ENCODE data around the gene CLEC2L. TPM values are rescaled to one million over a fixed set of nuclear protein-coding genes. Genes with fewer than 3 reads are reported as not detected.

CLEC2L gene
- not detected for total RNA-seq

DNA sequence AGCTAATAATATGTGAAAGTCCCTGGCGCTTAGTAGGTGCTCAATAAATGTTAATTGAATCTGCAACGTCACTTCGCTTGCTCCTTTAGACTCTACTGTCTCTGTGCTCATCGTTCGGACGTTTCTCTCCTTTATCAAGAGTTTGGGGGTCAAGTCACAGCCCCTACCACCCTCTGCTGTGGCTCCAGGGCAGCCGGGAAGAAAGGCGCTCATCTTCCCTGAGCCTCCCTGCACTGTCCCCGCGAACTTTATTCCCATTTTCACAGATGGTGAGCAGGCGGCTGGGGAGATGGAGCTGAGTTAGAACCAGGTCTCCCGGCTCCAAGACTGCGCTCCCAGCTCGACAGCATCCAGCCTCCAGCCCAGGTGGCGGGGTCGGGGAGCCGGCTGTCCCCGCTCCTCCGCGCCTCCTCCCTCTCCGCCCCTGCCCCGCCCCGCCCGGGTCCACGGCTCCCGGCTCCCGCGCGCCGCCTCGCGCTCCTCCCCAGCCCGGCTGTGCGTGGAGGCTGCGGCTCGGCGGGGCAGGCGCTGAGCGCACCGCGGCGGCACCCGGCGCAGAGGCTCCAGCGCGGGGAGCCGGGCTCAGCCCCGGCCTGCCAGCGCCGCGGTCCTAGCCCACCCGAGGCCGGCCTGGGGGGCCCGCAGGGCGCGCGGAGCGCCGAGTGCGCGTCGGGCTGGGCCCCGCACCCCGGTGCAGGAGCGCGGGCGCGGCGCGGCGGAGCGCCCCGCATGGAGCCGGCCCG is at the start of gene CLEC2L:
Gene CLEC2L, plus strand, starts transcription at position 487 of the 743 bp plus-strand sequence. Its CDS starts 243 bp downstream, at position 730.
- no peak for DNase-seq (ENCODE audit: low spot score)

DNA sequence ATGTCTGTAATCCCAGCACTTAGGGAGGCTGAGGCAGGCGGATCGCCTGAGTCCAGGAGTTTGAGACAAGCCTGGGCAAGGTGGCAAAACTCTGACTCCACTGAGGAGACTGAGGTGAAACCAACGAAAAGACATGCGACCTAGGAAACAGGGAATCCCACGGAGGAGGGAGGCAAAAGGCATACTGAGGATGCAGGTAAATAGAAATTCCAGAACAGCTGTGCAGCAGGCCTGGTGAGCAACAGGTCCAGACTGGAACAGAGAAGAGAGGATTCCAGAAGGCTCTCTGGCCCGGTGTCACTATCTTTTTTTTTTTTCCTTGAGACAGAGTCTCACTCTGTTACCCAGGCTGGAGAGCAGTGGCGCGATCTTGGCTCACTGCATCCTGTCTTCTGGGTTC is 47.3 kb upstream of the CLEC2L start:
- no peak for DNase-seq (ENCODE audit: low spot score)

GRCh38 chr7:139476891-139477290 is 46.6 kb upstream of the CLEC2L start:
- no peak for DNase-seq (ENCODE audit: low spot score)

GRCh38 chr7:139479620-139480019 is 43.9 kb upstream of the CLEC2L start:
- no peak for DNase-seq (ENCODE audit: low spot score)

DNA sequence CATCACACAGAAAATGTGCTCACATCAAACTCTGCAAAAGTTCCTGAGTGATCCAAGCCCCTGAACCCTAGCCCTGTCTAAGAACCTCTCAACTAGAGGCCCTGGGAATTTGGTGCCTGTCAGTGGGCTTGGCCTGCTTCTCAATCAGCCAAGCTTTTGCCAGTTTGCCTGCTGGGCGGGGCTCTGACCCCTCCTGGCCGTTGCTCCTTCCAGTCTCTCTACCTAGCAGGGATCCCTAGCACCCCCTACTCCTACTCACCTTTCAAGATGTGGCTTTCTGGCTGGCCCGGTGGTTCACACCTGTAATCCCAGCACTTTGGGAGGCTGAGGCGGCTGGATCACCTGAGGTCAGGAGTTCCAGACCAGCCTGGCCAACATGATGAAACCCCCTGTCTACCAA is 42.1 kb upstream of the CLEC2L start:
- DNase-seq (ENCODE audit: low spot score): no peak

DNA sequence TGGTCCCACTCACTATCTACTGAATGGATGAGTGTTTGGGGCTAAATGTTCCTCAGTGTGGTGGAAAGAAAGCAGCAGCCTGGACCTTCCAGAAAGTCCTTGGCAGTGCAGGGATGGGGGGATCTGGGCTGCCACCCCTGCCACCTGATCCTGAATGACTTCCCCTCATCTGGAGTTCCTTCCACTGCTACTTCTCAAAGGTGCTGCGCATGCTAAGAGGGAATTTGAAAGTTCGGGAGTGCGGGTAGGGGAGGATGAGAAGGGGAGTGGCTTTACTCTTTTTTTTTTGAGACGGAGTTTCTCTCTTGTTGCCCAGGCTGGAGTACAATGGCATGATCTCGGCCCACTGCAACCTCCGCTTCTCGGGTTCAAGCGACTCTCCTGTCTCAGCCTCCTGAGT is 41.4 kb upstream of the CLEC2L start:
- DNase-seq (ENCODE audit: low spot score): no peak

DNA sequence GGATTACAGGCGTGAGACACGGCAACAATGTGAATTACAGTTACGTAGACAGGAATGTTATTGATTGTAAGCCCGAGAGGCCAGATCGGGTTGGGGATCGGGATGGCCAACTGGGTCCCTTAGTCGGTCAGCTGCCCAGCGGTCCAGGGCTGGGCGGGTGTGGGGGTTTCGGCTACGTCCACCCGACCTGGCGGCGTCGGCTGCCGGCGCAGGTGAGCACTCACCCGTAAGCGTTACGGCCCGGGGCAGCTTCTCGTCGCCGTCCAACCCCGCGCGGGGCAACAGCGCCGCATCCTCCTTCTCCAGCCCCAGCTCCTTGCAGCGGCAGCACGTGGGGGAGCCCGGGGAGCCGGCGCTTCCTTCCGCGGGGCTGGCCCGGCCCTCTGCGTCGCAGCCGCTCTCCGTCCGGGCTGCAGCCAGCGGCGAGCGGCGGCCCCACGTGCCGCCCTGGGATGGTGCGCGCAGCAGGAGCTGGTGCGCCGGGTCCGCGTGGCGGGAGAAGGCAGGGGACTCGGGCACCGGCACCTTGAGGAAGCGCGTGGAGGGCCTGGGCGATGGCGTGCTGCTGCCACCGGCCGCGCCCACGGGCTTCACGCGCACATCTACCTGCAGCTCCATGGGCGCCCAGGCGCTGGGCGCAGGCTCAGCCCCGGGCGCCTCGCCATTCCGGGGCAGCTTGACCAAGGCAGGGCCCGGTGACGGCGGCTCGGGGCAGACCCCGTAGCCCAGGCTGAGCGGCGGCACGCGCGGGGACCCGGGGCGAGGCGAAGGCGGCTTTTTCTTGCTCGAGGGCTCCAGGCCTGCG is 40.6 kb upstream of the CLEC2L start:
- no peak for DNase-seq (ENCODE audit: low spot score)

- no peak for DNase-seq (ENCODE audit: low spot score)
These were observed 36.0 kb upstream of the CLEC2L start for GRCh38 chr7:139487366-139488080.

- no peak for DNase-seq (ENCODE audit: low spot score)
These were observed 34.7 kb upstream of the CLEC2L start for GRCh38 chr7:139488810-139489209.

DNA sequence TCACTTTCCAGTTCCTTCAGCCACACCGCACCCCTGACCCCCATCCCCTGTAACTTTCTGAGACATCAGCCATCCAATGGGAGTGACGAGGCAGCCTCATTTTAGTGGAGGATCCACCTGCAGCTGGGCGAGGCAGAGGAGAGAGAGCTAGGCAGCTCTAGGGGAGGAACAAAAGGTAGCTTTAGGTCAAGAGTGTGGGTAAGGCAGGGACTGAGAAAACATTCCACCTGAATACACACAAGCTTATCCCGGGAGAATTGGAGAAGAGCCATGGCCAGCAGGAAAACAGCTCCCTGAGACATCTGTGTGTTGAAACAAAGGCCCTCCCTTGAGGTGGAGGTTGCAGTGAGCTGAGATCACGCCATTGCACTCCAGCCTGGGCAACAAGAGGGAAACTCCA is 33.4 kb upstream of the CLEC2L start:
- no peak for DNase-seq (ENCODE audit: low spot score)

DNA sequence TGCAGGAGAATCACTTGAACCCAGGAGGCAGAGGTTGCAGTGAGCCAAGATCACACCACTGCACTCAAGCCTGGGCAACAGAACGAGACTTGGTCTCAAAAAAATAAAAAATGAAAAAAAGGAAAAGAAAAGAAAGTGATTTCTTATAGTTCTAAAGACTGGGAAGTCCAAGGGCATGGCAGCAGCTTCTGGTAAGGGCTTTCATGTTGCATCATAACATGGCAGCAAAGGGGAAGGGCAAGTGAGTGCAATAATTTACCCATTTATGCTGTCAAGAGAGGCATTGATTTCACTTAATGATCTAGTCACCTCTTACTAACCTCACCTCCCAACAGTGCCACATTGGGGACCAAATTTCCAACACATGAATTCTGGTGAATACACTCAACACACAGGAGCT is 31.2 kb upstream of the CLEC2L start:
- no peak for DNase-seq (ENCODE audit: low spot score)

- no peak for DNase-seq (ENCODE audit: low spot score)
These were observed 28.5 kb upstream of the CLEC2L start for GRCh38 chr7:139494835-139495579.

- DNase-seq (ENCODE audit: low spot score): no peak
These were observed 27.8 kb upstream of the CLEC2L start for GRCh38 chr7:139495580-139496125.

DNA sequence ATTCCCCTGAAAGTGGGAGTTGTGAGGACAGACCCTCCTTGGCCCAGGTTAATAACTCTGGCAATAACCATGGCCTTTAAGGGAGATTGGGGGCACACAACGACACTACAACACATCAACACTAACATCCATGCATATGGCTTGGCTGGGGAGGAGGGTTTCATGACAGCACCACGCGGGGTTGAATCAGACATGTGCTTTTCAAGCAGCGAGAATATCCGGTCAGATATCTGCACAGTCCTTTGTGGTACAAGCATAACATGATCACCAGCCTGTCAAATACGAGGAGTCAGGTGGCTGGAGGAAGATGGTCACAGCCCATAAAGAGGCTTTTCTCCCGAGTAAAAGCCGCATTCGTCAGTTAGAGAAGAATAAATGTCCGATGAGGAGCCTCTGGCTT is 27.0 kb upstream of the CLEC2L start:
- no peak for DNase-seq (ENCODE audit: low spot score)

- no peak for DNase-seq (ENCODE audit: low spot score)
These were observed 22.7 kb upstream of the CLEC2L start for GRCh38 chr7:139500770-139501138.

- no peak for DNase-seq (ENCODE audit: low spot score)
These were observed 21.3 kb upstream of the CLEC2L start for GRCh38 chr7:139502226-139502625.

DNA sequence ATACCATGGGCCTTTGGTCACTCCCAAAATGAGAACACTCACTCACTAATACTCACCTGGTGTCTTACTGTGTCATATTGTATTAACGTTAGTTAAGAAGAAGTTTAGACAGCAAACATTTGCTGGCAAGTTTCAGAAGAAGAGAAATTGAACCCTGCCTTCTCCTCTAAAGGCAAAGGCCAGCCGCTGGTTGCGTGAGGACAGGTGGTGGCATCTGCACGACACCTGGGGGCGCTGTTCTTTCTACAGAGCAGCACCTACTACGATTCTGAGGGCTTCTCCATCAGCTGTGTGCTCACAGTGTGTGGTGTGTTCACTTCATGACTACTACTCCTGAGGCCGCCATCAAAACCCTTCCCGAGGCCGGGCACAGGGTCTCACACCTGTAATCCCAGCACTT is 17.9 kb upstream of the CLEC2L start:
- no peak for DNase-seq (ENCODE audit: low spot score)

DNA sequence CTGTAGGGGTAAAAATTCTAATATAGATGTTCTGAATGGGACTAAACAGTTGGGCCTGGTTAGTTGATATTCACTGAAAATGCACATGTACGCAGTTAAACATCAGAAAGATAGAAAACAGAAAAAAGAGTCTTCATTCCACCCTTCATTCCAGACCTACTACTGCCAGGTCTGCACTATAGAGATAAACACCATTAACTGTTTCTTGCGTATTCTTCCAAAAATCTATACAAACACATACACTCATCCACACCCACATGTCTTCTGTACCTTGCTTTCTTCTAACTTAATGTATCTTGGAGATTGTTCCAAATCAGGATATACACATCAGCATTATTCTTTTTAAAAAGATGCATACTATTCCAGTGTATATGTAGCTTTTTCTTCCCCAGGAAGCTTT is 13.9 kb upstream of the CLEC2L start:
- DNase-seq (ENCODE audit: low spot score): no peak

DNA sequence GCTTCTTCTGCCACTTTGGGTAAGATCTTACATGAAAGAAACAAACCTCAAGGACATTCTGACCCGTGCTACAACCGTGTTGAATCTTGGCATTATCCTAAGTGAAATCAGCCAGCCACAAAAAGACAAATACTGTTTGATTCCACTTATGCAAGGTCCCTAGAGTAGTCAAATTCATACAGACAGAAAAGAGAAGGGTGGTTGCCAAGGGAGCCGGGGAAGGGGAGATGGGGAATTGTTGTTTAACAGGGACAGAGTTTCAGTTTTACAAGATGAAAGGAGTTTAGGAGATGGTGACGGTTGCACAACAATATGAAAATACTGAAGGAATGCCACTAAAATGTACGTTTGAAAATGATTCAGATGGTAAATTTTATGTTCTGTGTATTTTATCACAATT is 12.2 kb upstream of the CLEC2L start:
- no peak for DNase-seq (ENCODE audit: low spot score)

DNA sequence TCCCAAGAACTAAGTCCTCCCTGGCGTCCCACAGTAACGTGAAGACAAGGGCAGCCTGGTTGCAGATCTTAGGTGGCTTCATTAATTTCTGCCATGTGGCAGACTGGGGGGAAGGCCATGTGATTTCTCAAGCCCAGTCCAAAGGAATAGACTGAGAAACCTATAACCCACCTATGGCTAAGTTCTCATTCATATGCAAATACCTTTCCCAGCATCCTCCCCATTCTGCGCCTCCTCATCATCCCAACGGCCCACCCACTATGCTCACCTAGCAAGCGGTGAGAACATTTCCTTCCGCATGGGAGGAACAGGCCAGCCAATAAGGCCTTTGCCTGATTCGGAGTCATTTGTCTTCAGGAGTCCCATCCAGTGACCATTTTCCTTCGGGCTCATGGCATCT is 8.2 kb upstream of the CLEC2L start:
- DNase-seq (ENCODE audit: low spot score): no peak

GRCh38 chr7:139521439-139521838 is 2.0 kb upstream of the CLEC2L start:
- DNase-seq (ENCODE audit: low spot score): no peak

DNA sequence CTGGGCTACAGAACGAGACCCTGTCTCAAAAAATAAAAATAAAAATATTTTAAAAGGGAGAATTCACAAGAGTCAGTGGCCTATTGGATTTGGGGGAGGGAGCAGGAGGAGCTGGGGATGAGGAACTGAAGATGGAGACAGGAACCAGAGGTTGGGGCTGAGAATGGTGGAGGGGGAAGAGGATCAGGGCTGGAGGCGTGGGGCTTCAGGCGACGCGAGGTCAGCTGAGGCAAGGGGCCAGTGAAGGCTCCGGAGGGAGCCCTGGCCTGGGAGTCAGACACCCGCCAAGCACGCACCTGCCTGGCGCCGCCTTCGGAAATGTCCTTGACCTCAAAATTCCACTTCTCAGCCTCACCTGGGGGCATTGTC is 671 bp upstream of the CLEC2L start:
- DNase-seq (ENCODE audit: low spot score): no peak

All from ureter (tissue), 1 donor.